HG02588 (cell line): ENCODE data around the gene NBPF11.
"Not testable (repeated sequence)": the region's sequence is repeated elsewhere in the genome, so short reads cannot be mapped to it uniquely, and the experiment has no call there.

Experiments used
- ATAC-seq: cut with Tn5 transposase; IDR thresholded peaks from one replicate; pipeline ENCODE4 v1.9.1; 2021; ENCODE audit warnings: mild to moderate bottlenecking, moderate library complexity; ENCODE audit not compliant: unreplicated experiment

The NBPF11 gene, protein sequence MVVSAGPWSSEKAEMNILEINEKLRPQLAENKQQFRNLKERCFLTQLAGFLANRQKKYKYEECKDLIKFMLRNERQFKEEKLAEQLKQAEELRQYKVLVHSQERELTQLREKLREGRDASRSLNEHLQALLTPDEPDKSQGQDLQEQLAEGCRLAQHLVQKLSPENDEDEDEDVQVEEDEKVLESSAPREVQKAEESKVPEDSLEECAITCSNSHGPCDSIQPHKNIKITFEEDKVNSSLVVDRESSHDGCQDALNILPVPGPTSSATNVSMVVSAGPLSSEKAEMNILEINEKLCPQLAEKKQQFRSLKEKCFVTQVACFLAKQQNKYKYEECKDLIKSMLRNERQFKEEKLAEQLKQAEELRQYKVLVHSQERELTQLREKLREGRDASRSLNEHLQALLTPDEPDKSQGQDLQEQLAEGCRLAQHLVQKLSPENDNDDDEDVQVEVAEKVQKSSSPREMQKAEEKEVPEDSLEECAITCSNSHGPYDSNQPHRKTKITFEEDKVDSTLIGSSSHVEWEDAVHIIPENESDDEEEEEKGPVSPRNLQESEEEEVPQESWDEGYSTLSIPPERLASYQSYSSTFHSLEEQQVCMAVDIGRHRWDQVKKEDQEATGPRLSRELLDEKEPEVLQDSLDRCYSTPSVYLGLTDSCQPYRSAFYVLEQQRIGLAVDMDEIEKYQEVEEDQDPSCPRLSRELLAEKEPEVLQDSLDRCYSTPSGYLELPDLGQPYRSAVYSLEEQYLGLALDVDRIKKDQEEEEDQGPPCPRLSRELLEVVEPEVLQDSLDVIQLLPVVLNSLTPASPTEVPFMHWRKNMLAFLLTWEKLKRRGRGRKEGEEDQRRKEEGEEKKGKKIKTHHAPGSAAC

DNA sequence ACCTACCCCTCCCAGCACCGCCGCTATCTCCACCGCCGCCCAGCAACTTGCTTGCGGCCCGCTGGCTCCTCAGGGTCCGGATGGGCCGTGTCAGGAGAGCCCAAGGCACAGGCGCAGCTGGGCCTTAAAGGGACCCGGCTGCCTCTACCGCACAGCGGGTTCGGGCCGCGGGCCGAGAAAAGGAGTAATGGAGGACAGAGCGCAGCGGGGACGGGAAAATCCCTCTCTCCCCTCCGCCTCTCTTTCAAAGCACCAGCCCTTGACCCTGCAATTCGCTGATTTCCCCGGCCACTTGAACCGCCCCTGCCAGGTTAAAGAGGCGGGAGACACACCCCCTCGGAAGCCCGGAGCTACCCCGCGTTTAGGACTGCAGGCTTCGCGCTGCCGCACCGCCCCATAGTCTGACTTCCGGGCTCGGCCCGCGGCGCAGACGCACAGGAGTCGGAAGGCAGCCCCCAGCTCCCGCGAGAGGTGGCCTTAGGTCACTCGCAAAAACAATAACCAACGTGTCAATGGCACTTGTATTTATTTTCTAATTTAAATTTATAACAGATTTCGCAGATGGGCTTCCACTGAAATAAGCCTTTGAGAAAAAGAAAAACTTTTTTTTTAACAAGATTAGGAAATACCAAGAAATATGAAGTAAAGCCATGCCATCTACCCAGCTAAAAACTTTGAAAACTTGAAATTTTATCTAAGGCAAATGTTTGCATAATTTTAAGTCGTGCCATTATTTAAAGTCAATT is at the start of gene NBPF11:
TSS of gene NBPF11 (minus strand) at position 371 of the 746 bp plus-strand sequence. CDS start 25,278 bp downstream, outside the sequence.
- ATAC-seq, result peak; percentile 81

- ATAC-seq, result not testable (repeated sequence)
These were observed 45.3 kb upstream of the NBPF11 start for GRCh38 chr1:148197396-148197795.

GRCh38 chr1:148196949-148197348 is 44.9 kb upstream of the NBPF11 start:
- not testable (repeated sequence) for ATAC-seq

DNA sequence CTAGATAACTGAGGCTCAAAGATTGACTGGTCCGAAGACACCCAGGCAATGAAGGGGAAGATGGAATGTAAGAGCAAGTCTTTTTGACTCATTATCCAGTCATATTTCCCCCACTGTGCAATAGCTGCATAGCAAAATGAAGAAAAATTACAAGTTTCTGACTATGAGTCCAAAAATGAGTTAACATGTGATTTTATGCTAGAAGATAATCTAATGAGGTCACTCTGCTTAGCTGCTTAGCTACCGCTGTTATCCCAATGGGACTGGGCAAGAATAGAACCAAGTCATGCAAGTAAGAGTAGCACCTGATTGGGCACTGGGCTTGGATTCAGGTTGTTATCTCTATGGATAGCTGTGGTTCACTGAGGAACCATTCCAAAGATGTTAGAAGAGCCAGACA is 43.0 kb upstream of the NBPF11 start:
- not testable (repeated sequence) for ATAC-seq

DNA sequence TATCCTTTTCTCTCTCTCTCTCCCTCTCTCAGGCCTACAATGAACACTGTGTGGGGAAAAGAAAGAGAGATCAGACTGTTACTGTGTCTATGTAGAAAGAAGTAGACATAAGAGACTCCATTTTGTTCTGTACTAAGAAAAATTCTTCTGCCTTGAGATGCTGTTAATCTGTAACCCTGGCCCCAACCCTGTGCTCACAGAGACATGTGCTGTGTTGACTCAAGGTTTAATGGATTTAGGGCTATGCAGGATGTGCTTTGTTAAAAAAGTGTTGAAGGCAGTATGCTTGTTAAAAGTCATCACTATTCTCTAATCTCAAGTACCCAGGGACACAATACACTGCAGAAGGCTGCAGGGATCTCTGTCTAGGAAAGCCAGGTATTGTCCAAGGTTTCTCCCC is 36.7 kb upstream of the NBPF11 start:
- not testable (repeated sequence) for ATAC-seq

DNA sequence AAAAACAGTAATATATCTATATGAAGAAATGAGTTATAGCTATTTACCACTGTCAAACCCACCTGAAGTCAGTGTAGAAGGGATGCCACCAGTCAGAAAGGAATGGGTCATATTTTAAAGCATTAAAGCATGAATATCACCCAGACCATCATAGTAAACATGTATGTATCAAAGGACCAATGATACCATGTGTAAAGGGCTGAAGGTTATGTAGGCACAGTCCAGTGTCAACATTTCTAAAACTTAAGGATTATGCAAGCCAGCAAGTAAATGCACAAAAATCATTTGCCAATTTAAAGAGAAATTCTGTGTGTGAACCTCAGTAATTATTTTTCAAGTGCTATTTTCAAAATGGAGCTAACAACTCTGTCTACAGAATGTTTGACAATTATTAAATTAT is 26.6 kb upstream of the NBPF11 start:
- not testable (repeated sequence) for ATAC-seq

DNA sequence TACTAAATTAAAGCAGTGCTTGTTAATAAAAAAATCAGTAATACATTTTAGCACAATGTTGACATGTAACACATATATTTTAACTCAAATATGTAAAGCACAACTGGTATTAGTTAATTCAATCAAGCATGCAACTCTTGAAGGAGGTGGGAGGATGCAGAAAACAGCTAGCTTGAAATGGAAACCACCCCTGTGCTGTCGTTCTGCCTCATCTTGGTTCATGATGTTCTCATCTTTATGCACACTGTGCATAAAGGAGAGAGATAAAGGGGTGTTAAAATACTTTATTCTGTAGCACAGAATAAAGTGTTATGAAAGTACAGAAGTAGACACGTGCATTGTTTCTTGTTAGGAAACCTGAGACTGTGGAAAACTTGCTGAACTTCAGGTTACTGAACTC is 23.3 kb upstream of the NBPF11 start:
- not testable (repeated sequence) for ATAC-seq

DNA sequence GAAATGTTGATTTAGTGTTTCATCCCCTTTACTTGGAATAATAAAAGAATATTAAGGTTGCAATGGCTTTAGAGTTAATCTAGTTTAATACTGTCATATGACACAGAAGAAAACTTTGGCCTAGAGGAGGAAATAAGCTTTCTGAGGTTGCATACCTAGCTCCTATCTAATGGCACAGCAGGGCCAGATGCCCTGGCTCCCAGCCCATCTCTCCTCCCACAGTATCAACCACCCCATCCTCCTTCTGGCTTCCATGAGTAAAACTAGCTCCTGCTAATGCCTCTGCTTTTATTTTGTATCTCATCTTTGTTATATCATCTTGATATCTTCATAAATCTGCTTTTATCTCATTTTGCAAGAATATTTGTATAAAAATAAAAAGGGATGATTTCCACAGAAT is 19.9 kb upstream of the NBPF11 start:
- ATAC-seq, result not testable (repeated sequence)

- ATAC-seq, result no peak
These were observed 14.7 kb upstream of the NBPF11 start for GRCh38 chr1:148166558-148167492.

GRCh38 chr1:148162363-148162762 is 10.3 kb upstream of the NBPF11 start:
- ATAC-seq, result no peak

DNA sequence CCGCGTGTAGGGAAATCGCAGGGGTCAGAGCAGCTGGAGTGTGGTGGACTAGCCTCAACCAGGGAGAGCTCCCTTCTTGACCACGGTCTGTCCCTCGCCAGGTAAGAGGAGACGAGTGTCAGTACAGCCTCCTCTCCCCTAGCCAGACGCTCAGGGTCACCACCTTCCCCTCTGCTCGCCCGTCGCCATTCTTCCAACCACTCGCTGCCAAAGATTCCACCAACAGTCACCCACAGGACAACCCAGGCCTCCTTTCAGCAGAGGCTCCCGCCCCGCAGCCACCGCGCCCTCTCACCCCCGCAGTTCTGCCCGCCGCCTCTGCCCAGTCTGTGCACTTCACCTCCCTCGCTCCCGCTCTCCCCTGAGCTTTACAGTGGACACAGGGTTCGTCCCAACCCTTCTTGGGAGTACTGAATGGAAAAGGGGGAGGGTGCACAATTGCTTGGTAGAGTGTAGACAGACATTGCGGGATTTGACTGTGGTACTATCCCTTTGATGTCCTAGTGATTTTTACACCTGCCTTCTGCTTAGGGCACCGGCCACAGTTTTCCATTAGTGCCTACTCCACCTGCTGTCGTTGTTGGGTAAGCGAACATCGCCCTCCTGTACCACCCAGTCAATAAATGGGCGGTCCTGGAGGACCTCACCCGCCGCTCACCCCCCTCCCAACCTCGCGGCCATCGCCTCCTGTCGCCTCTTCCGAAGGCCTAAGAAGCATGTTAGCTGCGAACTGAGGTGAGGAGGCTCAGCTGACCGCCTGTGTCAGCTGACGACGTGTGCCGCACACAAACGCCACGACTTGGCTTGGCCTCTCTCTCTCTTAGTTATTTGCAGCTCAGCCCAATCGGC is 9.2 kb upstream of the NBPF11 start:
- ATAC-seq, result no peak

- no peak for ATAC-seq
These were observed 8.4 kb upstream of the NBPF11 start for GRCh38 chr1:148160343-148161052.

- ATAC-seq, result no peak
These were observed 7.9 kb upstream of the NBPF11 start for GRCh38 chr1:148160048-148160342.

GRCh38 chr1:148158341-148159003 is 6.4 kb upstream of the NBPF11 start:
- ATAC-seq, result no peak

DNA sequence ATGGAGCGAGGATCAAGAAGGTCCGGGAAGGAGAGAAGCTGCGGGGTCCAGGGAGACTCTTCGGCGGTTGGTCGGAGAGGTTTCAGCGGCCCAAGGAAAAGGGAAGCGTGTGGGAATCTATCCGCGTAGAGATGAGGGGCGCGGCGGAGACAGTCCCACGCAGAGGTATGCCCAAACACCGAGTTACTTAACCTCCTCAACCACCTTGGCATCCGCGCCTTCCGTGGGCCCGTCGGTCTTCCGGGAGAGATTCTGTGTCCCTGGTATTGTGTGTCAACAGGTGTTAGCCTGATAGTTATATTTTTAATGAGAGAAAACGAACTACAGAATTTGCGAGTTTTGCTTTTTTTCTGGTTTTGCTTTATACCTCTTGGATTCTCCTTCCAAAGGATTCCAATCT is 5.7 kb upstream of the NBPF11 start:
- ATAC-seq, result not testable (repeated sequence)

- not testable (repeated sequence) for ATAC-seq
These were observed 3.6 kb upstream of the NBPF11 start for GRCh38 chr1:148155494-148156275.

- not testable (repeated sequence) for ATAC-seq
These were observed 714 bp upstream of the NBPF11 start for GRCh38 chr1:148152795-148153194.
